GM23338 (cell line): ENCODE results near the gene PDE2A. TPM values are rescaled to one million over a fixed set of nuclear protein-coding genes. Genes with fewer than 3 reads are reported as not detected.

Experiments
- ATAC-seq: fragments of 200-7000 bp; cut with Tn5 transposase; 3 replicates; pipeline ENCODE4 v1.9.1; 2020
- DNase-seq: peaks from one replicate; pipeline ENCODE4 v3.0.0-alpha.2; 2015; ENCODE audit warnings: low spot score
- H2AFZ ChIP-seq: fragments of 200-600 bp; sonication (generic); 2 replicates; pipeline ENCODE4 v1.8.0; 2016; ENCODE audit warnings: antibody characterized with exemption, mild to moderate bottlenecking, moderate library complexity
- H3F3A ChIP-seq: fragments of 200-600 bp; sonication (generic); replicated peaks from 2 replicates; pipeline ENCODE4 v1.8.0; 2017; ENCODE audit warnings: antibody characterized with exemption, mixed run types, low read depth
- H3K27ac ChIP-seq: fragments of 200-600 bp; sonication (generic); 2 replicates; pipeline ENCODE4 v1.6.1; 2016; ENCODE audit warnings: low read depth
- H3K27me3 ChIP-seq: fragments of 200-600 bp; sonication (generic); 2 replicates; pipeline ENCODE4 v1.8.0; 2016; ENCODE audit warnings: mild to moderate bottlenecking, mixed run types, moderate library complexity; ENCODE audit not compliant: insufficient read depth
- H3K36me3 ChIP-seq: fragments of 200-600 bp; sonication (generic); 2 replicates; pipeline ENCODE4 v1.8.0; 2016; ENCODE audit warnings: mild to moderate bottlenecking; ENCODE audit not compliant: insufficient read depth
- H3K4me1 ChIP-seq: fragments of 200-600 bp; sonication (generic); 2 replicates; pipeline ENCODE4 v1.8.0; 2016; ENCODE audit warnings: mild to moderate bottlenecking, moderate library complexity; ENCODE audit not compliant: insufficient read depth
- H3K4me2 ChIP-seq: fragments of 200-600 bp; sonication (generic); 2 replicates; pipeline ENCODE4 v1.7.1; 2017; ENCODE audit warnings: mixed run types
- H3K4me3 ChIP-seq: fragments of 200-600 bp; sonication (generic); 2 replicates; pipeline ENCODE4 v1.6.1; 2016; ENCODE audit warnings: mixed run types
- H3K79me2 ChIP-seq: fragments of 200-600 bp; sonication (generic); replicated peaks from 2 replicates; pipeline ENCODE4 v1.8.0; 2017; ENCODE audit warnings: mild to moderate bottlenecking; ENCODE audit not compliant: insufficient read depth
- H3K9me2 ChIP-seq: fragments of 200-600 bp; sonication (generic); 2 replicates; pipeline ENCODE4 v1.8.0; 2017; ENCODE audit not compliant: insufficient read depth
- H4K20me1 ChIP-seq: fragments of 200-600 bp; sonication (generic); replicated peaks from 2 replicates; pipeline ENCODE4 v1.8.0; 2017; ENCODE audit warnings: mild to moderate bottlenecking; ENCODE audit not compliant: insufficient read depth
- H3K27ac Mint-ChIP-seq: 2 replicates; pipeline ENCODE4 v1.8.0; 2020; ENCODE audit warnings: inconsistent platforms, mild to moderate bottlenecking, moderate library complexity, mixed read lengths
- H3K27me3 Mint-ChIP-seq: 3 replicates; pipeline ENCODE4 v1.8.0; 2022; ENCODE audit warnings: low read depth, mild to moderate bottlenecking, moderate library complexity, mixed read lengths, inconsistent platforms; ENCODE audit not compliant: insufficient read depth, poor library complexity
- H3K36me3 Mint-ChIP-seq: 3 replicates; pipeline ENCODE4 v1.8.0; 2021; ENCODE audit warnings: low read depth, mild to moderate bottlenecking, inconsistent platforms, moderate library complexity, mixed read lengths
- H3K4me1 Mint-ChIP-seq: 3 replicates; pipeline ENCODE4 v1.8.0; 2020; ENCODE audit warnings: mild to moderate bottlenecking, inconsistent platforms, mixed read lengths
- H3K4me3 Mint-ChIP-seq: 3 replicates; pipeline ENCODE4 v1.8.0; 2021; ENCODE audit warnings: moderate library complexity, mild to moderate bottlenecking, inconsistent platforms, mixed read lengths
- H3K9me3 Mint-ChIP-seq: 3 replicates; pipeline ENCODE4 v1.8.0; 2020; ENCODE audit warnings: moderate library complexity, mild to moderate bottlenecking, inconsistent platforms, mixed read lengths
- EZH2phosphoT487 ChIP-seq: fragments of 200-600 bp; sonication (generic); IDR thresholded peaks from one replicate; pipeline ENCODE4 v1.8.1; 2018; ENCODE audit warnings: antibody characterized with exemption; ENCODE audit not compliant: unreplicated experiment
- ZNF331 ChIP-seq: fragments of 250-450 bp; sonication (Bioruptor Pico); IDR thresholded peaks from 2 replicates; pipeline ENCODE4 v1.5.0; 2020; ENCODE audit warnings: low read depth, mild to moderate bottlenecking, moderate library complexity
- polyA plus RNA-seq: library from polyadenylated mRNA; unstranded; fragments of >200 nt; fragmentation: Nextera tagmentation; extraction: Ambion mirVana; gene quantifications from 2 replicates; pipeline ENCODE4 v1.2.1, GENCODE V29; 2016
- total RNA-seq: library from RNA; depleted of rRNA; stranded (reverse); fragments of >200 nt; shearing (Covaris generic); gene quantifications from 2 replicates; pipeline ENCODE4 v1.2.3, GENCODE V29; 2014
- TF ChIP-seq, protein P1 (sequence below): IDR thresholded peaks from one replicate; pipeline ENCODE4 v1.6.1; 2018; ENCODE audit warnings: antibody characterized with exemption; ENCODE audit not compliant: unreplicated experiment
- TF ChIP-seq, protein P2 (sequence below): IDR thresholded peaks from 2 replicates; pipeline ENCODE4 v1.6.1; 2016; ENCODE audit warnings: antibody characterized with exemption

The PDE2A gene
- total and polyA plus RNA-seq, 2 experiments from 2014 or later: 4.3 to 16.2 TPM

DNA sequence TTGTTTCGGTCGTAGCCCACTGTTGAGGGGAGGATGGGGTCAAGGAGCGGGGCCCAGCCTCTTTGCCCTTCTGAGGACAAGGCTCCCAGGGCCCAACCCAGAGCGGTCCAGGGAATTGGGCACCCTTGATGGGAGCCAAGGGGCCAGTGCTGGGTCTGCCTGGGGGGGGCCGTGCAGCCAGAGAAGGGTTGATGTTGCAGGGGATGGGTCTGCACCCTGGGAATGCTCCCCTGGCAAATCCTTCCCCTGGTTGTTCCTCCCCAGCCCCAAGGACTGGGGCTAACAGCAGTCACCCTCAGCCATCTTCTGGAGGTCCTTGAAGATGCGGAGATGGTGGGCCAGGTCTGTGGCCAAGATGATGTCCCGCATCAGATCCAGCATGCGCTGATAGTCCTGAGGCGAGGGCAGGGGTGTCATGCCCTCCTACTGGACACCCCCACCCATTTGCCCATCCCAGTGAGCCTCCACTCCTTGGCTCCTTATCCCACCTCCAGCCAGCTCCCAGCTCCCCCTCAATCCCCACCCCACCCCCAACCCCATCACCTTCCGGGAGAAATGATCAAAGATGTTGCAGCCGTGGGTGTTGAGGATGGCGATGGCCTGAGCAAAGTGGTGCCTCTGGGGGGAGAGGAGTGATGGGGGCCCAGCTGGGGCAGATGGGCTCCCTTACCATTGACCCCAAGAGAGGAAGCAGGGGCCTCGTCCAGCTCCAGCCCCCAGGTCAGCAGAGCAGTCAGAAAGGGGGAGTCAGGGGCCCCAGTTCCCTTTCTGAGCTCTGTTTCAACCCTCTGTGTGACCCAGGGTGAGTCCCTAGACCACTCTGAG, 95.0 kb downstream of the PDE2A start:
- Histone ChIP-seq H4K20me1 (no peaks in the 10 kb centered on the region), H3K9me2 (0 out of 2 replicates have a peak, but pooled peaks cover 5% of the 10 kb centered on the region), H3F3A (no peaks in the 10 kb centered on the region), H3K79me2 (no peaks in the 10 kb centered on the region), H3K4me1 (no peaks in the 10 kb centered on the region; the same call in 1 of the 2 replicates), H3K27ac (no peak overlapping the region), H3K27me3 (peaks cover 15% of the 10 kb centered on the region; the same call in 1 of the 2 replicates), H3K4me2 (no peak overlapping the region), H3K4me3 (no peak overlapping the region), H3K36me3 (no peaks in the 10 kb centered on the region), H2AFZ (no peak overlapping the region)
- no peak for DNase-seq
- Mint-ChIP-seq H3K36me3 (no peaks in the 10 kb centered on the region; the same call in 2 of the 3 replicates), H3K27me3 (peaks cover 25% of the 10 kb centered on the region), H3K4me3 (no peak overlapping the region), H3K4me1 (peaks cover 7% of the 10 kb centered on the region; the same call in 2 of the 3 replicates), H3K9me3 (peaks cover 2% of the 10 kb centered on the region; the same call in 1 of the 3 replicates), H3K27ac (no peak overlapping the region)
- TF ChIP-seq ZNF331 (CRISPR knock-in tag): no peak
- no peak for ATAC-seq

DNA sequence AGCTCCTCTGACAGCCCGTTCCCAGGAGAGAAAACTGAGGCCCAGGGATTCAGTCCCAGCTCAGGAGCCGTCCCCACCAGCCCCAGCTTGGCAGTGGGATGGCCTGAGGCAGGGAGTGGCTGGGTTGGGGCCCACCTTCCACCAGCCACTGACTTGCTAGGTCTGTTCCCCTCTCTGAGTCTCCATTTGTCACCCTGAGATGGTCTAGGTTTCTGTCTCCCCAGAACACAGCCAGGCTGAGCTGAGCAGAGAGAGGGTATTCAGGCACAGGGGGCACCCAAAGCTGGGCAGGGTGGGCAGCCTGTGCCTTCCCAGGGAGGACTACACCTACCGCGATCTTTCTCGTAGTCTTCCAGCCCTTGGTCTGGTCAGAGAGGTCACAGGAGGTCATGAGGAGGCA, 95.7 kb downstream of the PDE2A start:
- H3K4me3 Mint-ChIP-seq: no peak overlapping the region
- no peaks in the 10 kb centered on the region; the same call in 2 of the 3 replicates for H3K36me3 Mint-ChIP-seq
- H3K27ac Mint-ChIP-seq: no peak overlapping the region
- peaks cover 20% of the 10 kb centered on the region for H3K27me3 Mint-ChIP-seq
- no peak overlapping the region for H3K4me2 ChIP-seq
- H3F3A ChIP-seq: no peaks in the 10 kb centered on the region
- DNase-seq (no peak), ATAC-seq (no peak)
- H3K27me3 ChIP-seq: peaks cover 8% of the 10 kb centered on the region; the same call in 1 of the 2 replicates
- no peaks in the 10 kb centered on the region for H3K4me1 ChIP-seq
- H3K79me2 ChIP-seq: no peaks in the 10 kb centered on the region
- H3K4me3 ChIP-seq: no peak overlapping the region
- H3K9me3 Mint-ChIP-seq: no peaks in the 10 kb centered on the region
- TF ChIP-seq EZH2phosphoT487: no peak
- TF ChIP-seq, protein P1, sequence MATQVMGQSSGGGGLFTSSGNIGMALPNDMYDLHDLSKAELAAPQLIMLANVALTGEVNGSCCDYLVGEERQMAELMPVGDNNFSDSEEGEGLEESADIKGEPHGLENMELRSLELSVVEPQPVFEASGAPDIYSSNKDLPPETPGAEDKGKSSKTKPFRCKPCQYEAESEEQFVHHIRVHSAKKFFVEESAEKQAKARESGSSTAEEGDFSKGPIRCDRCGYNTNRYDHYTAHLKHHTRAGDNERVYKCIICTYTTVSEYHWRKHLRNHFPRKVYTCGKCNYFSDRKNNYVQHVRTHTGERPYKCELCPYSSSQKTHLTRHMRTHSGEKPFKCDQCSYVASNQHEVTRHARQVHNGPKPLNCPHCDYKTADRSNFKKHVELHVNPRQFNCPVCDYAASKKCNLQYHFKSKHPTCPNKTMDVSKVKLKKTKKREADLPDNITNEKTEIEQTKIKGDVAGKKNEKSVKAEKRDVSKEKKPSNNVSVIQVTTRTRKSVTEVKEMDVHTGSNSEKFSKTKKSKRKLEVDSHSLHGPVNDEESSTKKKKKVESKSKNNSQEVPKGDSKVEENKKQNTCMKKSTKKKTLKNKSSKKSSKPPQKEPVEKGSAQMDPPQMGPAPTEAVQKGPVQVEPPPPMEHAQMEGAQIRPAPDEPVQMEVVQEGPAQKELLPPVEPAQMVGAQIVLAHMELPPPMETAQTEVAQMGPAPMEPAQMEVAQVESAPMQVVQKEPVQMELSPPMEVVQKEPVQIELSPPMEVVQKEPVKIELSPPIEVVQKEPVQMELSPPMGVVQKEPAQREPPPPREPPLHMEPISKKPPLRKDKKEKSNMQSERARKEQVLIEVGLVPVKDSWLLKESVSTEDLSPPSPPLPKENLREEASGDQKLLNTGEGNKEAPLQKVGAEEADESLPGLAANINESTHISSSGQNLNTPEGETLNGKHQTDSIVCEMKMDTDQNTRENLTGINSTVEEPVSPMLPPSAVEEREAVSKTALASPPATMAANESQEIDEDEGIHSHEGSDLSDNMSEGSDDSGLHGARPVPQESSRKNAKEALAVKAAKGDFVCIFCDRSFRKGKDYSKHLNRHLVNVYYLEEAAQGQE: no peak
- TF ChIP-seq, protein P2, sequence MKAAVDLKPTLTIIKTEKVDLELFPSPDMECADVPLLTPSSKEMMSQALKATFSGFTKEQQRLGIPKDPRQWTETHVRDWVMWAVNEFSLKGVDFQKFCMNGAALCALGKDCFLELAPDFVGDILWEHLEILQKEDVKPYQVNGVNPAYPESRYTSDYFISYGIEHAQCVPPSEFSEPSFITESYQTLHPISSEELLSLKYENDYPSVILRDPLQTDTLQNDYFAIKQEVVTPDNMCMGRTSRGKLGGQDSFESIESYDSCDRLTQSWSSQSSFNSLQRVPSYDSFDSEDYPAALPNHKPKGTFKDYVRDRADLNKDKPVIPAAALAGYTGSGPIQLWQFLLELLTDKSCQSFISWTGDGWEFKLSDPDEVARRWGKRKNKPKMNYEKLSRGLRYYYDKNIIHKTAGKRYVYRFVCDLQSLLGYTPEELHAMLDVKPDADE: no peak
- H3K4me1 Mint-ChIP-seq: peaks cover 9% of the 10 kb centered on the region
- no peak overlapping the region for H2AFZ ChIP-seq
- H3K36me3 ChIP-seq: no peaks in the 10 kb centered on the region
- no peaks in the 10 kb centered on the region for H4K20me1 ChIP-seq
- 0 out of 2 replicates have a peak, but pooled peaks cover 5% of the 10 kb centered on the region for H3K9me2 ChIP-seq
- no peak overlapping the region for H3K27ac ChIP-seq
